ENCODE results near the gene PPIP5K2.
A peak's percentile ranks its signal among the peaks of the same experiment; 100 is the strongest.

The PPIP5K2 gene

GRCh38 chr5:103249068-103249467, 129.0 kb downstream of the PPIP5K2 start:
- FAIRE-seq = no peak

DNA sequence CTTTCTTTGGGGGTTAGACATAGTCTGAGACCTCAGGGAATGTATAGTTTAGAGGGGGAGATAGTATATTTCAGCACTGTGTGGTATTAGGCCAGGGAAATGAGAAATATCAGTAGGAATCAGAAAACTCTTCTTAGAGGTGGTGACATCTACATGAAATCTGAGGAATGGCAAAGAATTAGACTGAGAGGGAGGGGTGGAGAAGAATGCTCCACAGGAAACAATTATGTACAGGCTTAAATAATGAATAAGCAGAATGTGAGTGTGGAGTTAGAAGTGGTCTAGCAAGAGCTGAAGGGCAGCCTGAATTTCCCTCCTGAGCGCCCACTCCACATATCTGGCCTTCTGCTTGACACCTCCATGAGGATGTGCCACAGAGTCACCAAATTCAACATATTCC, 134.8 kb downstream of the PPIP5K2 start:
- FAIRE-seq = no peak

GRCh38 chr5:103255691-103256090, 135.6 kb downstream of the PPIP5K2 start:
- no peak for FAIRE-seq

GRCh38 chr5:103256178-103256577, 136.1 kb downstream of the PPIP5K2 start:
- no peak for FAIRE-seq

GRCh38 chr5:103258368-103258956, 138.4 kb downstream of the PPIP5K2 start, which contains the start of gene MACIR:
Gene MACIR, plus strand, starts transcription at chr5:103258763. Its CDS starts 17,157 bp downstream, at chr5:103275920.
- FAIRE-seq = peak; percentile 86

- FAIRE-seq = no peak
Observed at GRCh38 chr5:103258957-103259704, 139.0 kb downstream of the PPIP5K2 start.

DNA sequence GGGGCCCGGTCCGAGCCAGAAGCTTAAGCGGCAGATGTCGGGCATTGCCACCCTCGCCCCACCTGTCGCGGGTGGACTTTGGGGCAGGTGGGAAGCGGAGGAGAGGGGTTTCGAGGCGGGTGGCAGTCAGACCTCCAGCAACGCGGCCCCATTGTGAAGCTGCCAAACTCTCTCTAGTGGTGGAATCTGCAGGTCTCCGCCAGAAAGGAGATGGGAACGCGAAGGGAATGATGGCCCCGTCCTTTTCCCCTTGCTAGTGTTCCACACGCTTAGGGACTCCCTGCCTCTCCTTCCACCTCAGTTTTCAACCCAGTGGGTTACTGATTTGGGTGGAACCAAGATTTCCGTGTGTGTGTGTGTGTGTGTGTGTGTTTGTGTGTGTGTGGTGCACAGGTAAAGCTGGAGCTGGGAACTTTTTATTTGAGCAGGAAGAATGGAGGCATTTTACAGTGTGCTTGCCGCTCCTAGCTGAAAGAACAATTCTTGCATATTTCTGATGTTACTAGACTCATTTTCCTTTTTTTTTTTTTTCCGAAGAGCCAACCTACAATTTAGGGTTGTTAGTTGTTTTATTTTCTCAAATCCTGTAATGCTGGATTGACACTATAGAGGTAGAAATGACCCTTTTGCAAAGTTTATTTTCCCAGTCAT, 139.7 kb downstream of the PPIP5K2 start:
- no peak for FAIRE-seq

DNA sequence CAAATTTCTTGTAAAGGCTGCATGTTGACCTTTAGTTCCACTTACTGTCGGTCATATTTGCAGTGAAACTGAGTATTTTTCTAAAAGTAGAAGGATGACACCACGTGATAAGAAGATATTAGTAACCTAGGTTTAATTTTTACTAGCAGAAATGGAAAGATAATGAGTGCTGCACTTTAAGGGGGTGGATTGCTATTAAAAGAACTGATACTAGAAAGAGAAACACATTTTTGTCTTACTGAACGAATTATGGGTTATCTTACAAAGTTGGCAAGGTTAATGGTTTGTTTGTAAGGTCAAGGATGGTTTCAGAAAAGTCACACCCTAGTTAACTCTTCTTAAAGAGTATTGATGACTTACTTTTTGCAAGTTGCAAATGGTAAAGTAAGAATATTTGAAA, 140.8 kb downstream of the PPIP5K2 start:
- no peak for FAIRE-seq
